Stomach smooth muscle (tissue), 2 donors: ENCODE results near the gene ITGA3.

ENCODE experiments used
- H3K27ac ChIP-seq: one replicate; pipeline ENCODE4 v1.7.0; 2013; ENCODE audit warnings: mild to moderate bottlenecking, low read length, inconsistent platforms
- H3K27me3 ChIP-seq, 2 donors: one replicate each; pipeline ENCODE4 v1.7.0; 2013; ENCODE audit warnings: low read length in 2 of 2; ENCODE audit not compliant: insufficient read depth in 2 of 2, control insufficient read depth in 1 of 2
- H3K36me3 ChIP-seq, 2 donors: one replicate each; pipeline ENCODE4 v1.7.0; 2013; ENCODE audit warnings: low read length in 2 of 2; ENCODE audit not compliant: control insufficient read depth in 2 of 2, insufficient read depth in 2 of 2
- H3K4me1 ChIP-seq: one replicate; pipeline ENCODE4 v1.7.0; 2013; ENCODE audit warnings: low read length; ENCODE audit not compliant: control insufficient read depth, insufficient read depth
- H3K4me3 ChIP-seq, 2 donors: one replicate each; pipeline ENCODE4 v1.7.0; 2013; ENCODE audit warnings: low read length in 2 of 2
- H3K9ac ChIP-seq, 2 donors: one replicate each; pipeline ENCODE4 v1.7.0; 2013; ENCODE audit warnings: low read length in 2 of 2, mild to moderate bottlenecking in 1 of 2
- H3K9me3 ChIP-seq, 2 donors: one replicate each; pipeline ENCODE4 v1.7.0; 2013; ENCODE audit warnings: low read length in 2 of 2; ENCODE audit not compliant: control insufficient read depth in 2 of 2
- donor health status: healthy.
- donor health status: Pancreatic carcinoma.

The ITGA3 gene

DNA sequence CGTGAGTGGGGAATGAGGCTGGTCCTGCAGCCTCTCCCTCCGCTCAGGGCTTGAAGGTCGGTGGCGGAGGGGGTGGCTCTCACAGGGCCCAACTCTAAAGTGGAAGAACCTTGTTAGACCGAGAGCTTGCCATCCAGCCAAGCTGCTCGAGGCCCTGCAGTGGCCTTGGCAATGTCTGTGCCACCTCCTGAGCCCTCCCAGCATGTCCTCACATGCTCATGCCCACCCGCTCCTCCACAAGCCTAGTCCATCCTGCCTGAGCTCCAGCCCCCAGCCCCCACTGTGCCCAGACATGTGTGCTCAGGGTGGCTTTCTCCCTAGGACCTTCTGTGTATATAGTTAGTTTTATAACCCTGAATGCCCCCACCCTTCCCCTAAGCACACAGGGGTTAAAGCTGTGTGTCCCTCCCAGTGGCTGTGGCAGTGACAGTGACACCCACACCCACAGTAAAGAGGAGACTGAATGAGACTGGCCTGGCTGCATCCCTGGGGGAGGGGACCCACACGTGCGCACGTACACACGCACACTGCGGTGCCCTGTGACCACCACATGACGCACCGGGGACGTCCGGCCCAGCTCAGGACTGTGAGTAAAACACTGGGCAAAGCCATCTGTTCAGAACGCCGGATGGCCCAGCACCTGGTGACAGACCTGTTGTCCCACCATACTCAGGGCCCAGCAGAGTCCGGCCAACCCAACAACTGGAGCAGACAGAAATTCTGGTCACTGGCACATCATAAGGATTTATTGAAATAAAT is 54.9 kb downstream of the ITGA3 start:
- Histone ChIP-seq H3K4me3 (peak overlapping the region in 1 of 2 donors; percentile 15), H3K36me3 (peaks cover 23 to 29% of the 10 kb centered on the region in 2 donors), H3K27me3 (peaks cover 0 to under 1% of the 10 kb centered on the region in 2 donors), H3K27ac (peak overlapping the region; percentile 96), H3K4me1 (peaks cover 40% of the 10 kb centered on the region), H3K9me3 (no peaks in the 10 kb centered on the region), H3K9ac (peak overlapping the region in 1 of 2 donors; percentile 71)

DNA sequence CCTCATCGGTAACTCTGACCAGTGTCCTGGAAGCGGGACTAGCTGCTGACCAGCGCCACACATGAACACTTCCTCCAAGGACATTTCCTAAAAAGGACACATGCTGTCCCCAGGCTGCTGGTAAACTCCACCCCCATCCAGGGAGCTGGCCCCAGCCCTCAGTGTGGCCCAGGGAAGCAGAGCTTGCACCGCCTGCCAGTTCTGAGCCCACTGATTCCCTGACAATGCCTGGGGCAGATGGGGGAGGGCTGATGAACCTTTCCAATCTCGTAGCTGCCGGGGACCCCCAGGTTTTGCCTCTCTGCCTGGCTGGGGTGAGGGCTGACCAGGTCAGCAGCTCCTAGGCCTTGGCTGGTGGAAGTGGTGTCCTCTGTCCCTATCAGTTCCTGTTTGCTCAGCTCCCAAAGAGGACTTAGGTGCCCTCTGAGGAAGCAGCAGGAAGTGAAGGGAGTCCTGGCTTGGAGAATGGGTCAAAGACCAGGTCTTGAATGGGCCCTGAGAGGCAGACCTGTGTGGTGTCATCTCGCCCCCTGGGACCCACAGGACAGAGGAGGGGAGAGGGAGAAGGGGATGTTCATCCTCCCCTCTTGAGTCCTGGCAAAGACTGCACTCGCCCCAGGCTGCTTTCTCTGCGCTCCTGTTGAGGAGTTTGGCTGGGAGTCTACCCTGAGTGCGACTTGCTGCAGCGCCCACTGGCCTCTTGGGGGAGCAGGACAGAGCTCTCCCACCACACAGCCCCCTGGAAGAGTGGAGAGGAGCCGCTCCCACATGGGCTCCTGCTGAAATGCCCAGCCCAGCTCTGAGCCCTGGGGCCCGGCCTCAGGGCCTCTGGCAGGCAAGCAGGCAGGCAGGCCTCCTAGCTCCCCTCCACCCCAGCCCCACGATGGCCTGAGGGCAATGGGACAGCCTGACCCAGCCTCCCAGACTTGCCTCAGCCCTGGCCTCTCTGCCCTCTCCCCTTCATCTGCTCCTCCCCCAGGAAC is 56.1 kb downstream of the ITGA3 start:
- H3K4me1 ChIP-seq, result peaks cover 40% of the 10 kb centered on the region
- H3K36me3 ChIP-seq, result peaks cover 13 to 21% of the 10 kb centered on the region in 2 donors
- H3K4me3 ChIP-seq, result peak overlapping the region in 1 of 2 donors; percentile 8
- peak overlapping the region; percentile 96 for H3K27ac ChIP-seq
- H3K27me3 ChIP-seq, result peaks cover 0 to 8% of the 10 kb centered on the region in 2 donors
- peak overlapping the region; percentile 31 to 71 for H3K9ac ChIP-seq
- no peaks in the 10 kb centered on the region for H3K9me3 ChIP-seq

DNA sequence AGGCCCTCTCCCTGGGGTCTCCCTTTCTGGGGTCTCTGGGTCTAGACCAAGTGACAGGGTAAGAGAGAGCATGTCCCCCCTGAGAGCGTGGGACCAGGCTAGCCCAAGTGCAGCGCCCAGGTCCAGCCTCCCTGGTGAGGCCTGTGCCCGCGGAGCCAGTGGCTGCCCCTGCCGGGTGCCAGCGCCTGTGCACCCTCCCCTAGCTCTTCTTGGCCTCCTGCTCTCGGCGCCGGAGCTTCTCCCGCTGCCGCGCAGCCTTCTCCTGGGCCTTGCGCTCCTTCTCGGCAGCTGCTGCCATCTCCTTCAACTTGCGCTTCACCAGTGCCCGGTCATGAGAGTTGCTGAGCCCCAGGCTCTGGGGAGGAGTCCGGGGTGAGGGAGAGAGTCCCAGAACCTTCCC is 56.8 kb downstream of the ITGA3 start:
- Histone ChIP-seq H3K36me3 (peaks cover 8 to 18% of the 10 kb centered on the region in 2 donors), H3K9ac (peak overlapping the region; percentile 31 to 71), H3K4me1 (peaks cover 45% of the 10 kb centered on the region)

DNA sequence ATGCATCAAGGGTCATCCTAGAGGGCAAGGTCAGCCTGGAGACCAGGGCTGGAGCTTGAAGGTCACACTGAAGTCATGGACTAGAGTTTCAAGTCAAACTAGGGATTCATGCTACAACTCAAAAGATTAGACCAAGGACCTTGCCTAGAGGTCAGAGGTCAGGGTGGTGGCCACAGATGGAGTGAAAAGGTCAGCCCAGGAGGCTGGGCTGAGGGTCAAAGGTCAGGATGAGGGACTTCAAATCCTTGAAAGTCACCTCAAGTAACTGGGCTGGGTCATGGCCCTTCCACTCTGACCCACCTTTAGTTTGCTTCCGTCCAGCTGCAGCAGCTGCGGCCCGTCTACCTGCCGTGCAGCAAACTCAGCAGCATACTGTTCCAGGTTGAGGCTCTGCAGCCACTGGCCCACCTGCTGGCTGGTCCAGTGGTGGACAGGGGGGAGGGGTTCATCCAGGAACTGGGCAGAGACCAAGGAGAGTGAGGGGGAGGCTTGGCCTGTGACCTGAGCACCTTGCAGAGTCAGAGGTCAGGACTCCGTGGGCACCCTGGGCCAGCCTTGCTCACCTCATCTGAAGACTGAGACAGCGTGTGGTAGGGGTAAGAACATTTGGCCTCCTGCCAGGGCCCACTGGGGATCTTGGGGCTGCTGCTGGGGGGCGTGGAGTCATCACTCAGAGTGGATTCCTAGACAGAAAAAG is 57.9 kb downstream of the ITGA3 start:
- Histone ChIP-seq H3K9me3 (no peaks in the 10 kb centered on the region), H3K4me3 (no peak overlapping the region), H3K27me3 (peaks cover 0 to 8% of the 10 kb centered on the region in 2 donors), H3K36me3 (peaks cover 4 to 9% of the 10 kb centered on the region in 2 donors), H3K4me1 (peaks cover 52% of the 10 kb centered on the region), H3K27ac (peak overlapping the region; percentile 96), H3K9ac (no peak overlapping the region)

More for the DNA sequence above, 56.8 kb downstream of the ITGA3 start:
- peak overlapping the region; percentile 96 for H3K27ac ChIP-seq
- peaks cover 0 to 8% of the 10 kb centered on the region in 2 donors for H3K27me3 ChIP-seq
- no peaks in the 10 kb centered on the region for H3K9me3 ChIP-seq
- H3K4me3 ChIP-seq, result no peak overlapping the region

DNA sequence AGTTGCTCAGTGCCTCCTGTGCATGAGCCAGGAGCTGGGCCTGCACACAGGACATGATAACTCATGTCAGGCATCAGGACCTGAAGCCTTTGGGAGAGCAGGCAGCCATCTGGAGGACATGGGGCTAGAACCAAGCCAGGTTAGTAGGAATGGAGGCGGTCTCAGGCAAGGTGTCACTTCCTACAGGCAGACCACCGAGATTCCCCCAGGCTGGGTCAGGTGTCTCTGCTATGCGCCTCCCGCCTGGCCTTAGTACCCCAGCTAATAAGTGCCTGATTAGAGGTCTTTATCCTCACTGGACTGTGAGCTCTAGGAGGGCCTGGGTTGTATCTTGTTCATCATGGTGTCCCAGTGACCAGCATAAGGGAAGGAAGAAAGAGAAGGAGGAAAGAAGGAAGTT is 58.5 kb downstream of the ITGA3 start:
- Histone ChIP-seq H3K36me3 (peaks cover 4% of the 10 kb centered on the region in 2 donors), H3K4me1 (peaks cover 52% of the 10 kb centered on the region), H3K27me3 (peaks cover 0 to 8% of the 10 kb centered on the region in 2 donors), H3K27ac (no peak overlapping the region), H3K9me3 (no peaks in the 10 kb centered on the region), H3K4me3 (no peak overlapping the region), H3K9ac (peak overlapping the region in 1 of 2 donors; percentile 47)

DNA sequence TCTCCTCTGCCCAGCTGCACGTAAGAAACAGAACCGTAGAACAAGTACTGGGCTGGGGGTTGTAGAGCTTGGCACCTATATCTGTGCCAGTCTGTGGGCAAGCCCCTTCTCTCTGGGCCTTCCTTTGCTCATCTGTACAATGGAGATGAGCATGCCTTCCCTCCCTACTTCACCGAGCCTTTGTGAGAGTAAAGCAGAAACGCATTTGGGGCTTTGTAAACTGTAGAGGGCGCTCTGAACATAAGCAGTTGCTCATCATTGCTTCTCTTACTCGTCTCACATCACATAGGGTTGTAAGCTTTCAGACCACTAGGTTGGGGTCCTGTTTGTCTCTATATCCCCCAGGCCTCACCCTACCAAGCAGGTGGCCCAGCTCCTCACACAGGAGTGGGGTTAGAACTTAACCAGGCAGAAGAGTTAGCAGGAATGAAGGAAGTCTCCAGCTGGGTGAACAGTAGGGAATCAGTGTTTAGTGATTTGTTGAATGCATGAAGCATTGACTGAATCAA is 59.0 kb downstream of the ITGA3 start:
- peak overlapping the region in 1 of 2 donors; percentile 47 for H3K9ac ChIP-seq
- peaks cover 2 to 3% of the 10 kb centered on the region in 2 donors for H3K36me3 ChIP-seq
- H3K27ac ChIP-seq, result no peak overlapping the region
- peaks cover 52% of the 10 kb centered on the region for H3K4me1 ChIP-seq
- H3K27me3 ChIP-seq, result peaks cover 0 to 8% of the 10 kb centered on the region in 2 donors
- no peak overlapping the region for H3K4me3 ChIP-seq
- no peaks in the 10 kb centered on the region for H3K9me3 ChIP-seq

DNA sequence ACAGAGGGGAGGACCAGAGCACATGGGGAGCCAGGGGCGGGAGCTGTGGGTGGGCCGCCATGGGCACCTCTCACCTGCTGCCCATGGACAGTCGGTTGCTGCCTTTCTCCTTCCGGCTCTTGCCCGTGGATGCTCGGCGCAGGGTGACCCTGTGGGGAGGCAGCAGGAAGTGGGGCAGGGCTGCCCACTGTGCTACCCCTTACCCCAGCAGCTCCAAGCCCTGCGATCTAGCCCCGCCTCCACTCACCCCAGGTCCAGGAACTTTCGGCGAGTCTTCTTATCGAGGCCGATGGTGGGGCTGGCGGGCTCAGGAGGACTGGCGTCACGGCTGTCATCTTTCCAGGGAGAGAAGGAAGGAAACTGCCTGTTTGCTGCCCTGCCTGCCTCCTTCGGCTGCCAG is 59.8 kb downstream of the ITGA3 start:
- Histone ChIP-seq H3K4me1 (peaks cover 52% of the 10 kb centered on the region), H3K27me3 (peaks cover 0 to 8% of the 10 kb centered on the region in 2 donors), H3K9ac (no peak overlapping the region), H3K36me3 (no peaks in the 10 kb centered on the region), H3K4me3 (no peak overlapping the region), H3K27ac (no peak overlapping the region), H3K9me3 (no peaks in the 10 kb centered on the region)

DNA sequence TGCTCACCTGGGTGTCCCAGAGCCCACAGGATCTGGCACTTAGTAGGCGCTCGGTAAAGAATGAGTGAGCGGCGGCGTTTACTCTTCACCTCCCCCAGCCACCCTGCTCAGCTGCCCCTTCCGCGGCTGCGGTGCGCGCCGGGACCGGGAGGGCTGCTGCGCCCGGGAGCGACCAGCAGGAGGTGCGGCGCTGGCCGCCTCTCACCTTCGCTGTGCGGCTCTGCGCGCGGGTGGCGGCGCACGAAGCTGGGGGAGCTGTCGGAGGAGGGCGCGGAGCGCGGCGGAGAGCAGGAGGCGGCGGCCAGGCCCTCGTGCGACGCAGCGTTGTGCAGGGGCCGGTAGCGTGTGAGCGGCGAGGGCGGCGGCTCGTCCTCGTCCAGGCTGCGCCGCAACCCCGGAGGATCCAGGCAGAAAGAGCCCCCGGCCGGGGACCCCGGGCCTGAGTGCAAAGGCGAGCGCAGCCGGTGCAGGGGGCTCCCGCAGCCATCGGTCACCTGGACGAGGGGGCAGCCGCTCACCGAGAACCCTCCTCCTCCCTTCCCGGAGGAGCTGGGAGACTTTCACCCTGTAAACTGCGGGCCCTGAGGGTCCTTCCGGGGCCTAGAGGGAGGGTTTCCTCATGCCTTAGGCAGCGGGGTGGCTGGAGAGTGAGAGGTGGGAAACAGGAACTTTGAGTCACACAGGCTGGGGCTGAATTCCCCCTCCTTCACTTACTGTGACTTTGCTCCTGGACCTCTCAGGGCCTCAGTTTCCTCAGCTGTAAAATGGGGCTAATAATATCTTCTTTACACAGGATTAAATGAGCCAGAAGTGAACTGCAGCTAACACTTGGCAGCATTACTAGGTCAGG is 61.5 kb downstream of the ITGA3 start:
- peaks cover 0 to 8% of the 10 kb centered on the region in 2 donors for H3K27me3 ChIP-seq
- H3K36me3 ChIP-seq, result no peaks in the 10 kb centered on the region
- peak overlapping the region in 1 of 2 donors; percentile 55 for H3K4me3 ChIP-seq
- H3K4me1 ChIP-seq, result peaks cover 37% of the 10 kb centered on the region
- H3K27ac ChIP-seq, result peak overlapping the region; percentile 49
- H3K9ac ChIP-seq, result peak overlapping the region in 1 of 2 donors; percentile 13
- H3K9me3 ChIP-seq, result no peaks in the 10 kb centered on the region

DNA sequence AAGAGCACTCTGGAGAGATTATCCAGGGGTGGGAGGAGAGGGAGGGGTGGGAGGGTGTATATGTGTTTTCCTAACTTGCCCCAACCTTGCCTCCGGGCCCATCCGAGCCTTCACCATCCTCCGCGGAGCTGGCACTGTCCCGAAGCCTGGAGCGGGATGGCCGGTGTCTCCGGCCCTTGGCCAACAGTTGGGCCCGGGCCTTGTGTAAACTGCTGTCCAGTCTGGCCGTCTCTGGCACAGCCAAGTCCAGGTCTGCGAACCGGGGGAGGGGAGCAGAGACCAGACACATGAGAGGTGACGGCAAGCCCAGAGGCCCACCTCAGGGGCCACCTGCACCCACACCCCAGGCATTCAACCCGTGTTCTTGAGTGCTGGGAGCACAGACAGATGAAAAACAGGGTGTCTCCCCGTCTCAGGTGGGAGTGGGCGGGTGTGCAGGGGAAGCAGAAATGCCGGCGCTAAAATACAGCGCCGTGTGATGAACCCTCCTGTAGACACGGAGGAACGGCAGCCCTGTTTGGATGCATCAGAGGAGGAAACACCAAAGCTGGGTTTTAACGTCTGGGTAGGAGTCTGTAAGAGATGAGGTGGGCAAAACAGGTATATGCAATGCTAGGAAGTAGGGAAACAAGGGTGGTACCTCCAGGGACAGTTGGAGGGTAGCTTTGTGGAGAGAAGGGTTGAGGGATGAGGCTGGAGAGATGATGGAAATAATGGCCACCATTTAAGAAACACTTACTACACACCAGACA is 62.3 kb downstream of the ITGA3 start:
- H3K4me1 ChIP-seq, result peaks cover 31% of the 10 kb centered on the region
- H3K36me3 ChIP-seq, result no peaks in the 10 kb centered on the region
- peak overlapping the region; percentile 49 for H3K27ac ChIP-seq
- H3K4me3 ChIP-seq, result no peak overlapping the region
- no peak overlapping the region for H3K9ac ChIP-seq
- H3K27me3 ChIP-seq, result peaks cover 0 to 8% of the 10 kb centered on the region in 2 donors
- H3K9me3 ChIP-seq, result no peaks in the 10 kb centered on the region
